Left colon (tissue), 2 donors: ENCODE measurements around the gene PHF21A. TPM values are rescaled to one million over a fixed set of nuclear protein-coding genes. Genes with fewer than 3 reads are reported as not detected.

ENCODE experiments used
- ATAC-seq: fragments of 200-7000 bp; cut with Tn5 transposase; one replicate; pipeline ENCODE4 v1.9.1; 2020; ENCODE audit warnings: mild to moderate bottlenecking, moderate library complexity
- DNase-seq, 2 donors: peaks; one replicate each; pipeline ENCODE4 v3.0.0-alpha.2; 2020
- intact Hi-C, 2 donors: fragments of 100-400 bp; cut with DNase I in 1 of 2; cut with micrococcal nuclease in 1 of 2; formaldehyde crosslinking; loops; one replicate each; pipeline versions ENCODE4 v1.11.2 to v1.14.0; 2022; cut with DNase I, micrococcal nuclease
- total RNA-seq, 2 donors: library from RNA; stranded (reverse); fragmentation: NEBNext Ultra II Directional; extraction: Animal tissue kit (Norgen Biotek cat#: 25700); gene quantifications; one replicate each; pipeline ENCODE4 v1.2.1, GENCODE V29; 2021
- donor health status: DM: no; HTN: no; CAD: no.
- donor health status: DM: yes; HTN: yes; CAD: no.

The PHF21A gene
- total RNA-seq, 2 donors from 2014 or later: 19.9 to 24.5 TPM

DNA sequence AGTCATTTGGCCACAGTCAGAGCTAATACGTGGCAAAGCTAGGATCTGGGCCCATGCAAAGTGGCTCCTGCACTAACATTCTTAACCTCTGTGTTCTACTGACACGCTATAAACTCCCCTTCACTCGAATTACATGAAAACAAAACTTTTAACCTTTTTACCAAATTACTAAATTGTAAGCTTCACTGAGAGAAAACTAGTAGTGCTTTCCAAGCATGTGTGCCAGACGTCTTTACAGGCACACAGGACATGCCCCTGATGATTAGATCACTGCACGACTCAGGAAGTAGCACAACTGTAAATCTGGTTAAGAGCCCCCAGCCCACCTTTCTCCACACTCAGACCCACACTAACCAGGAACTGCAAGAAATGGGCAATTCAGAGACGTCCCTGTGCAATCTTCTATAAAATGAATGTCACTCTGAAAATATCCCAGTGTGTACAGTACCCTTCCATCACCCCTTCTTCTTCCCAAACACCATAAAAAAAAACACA, 16.1 kb downstream of the PHF21A start:
- intact Hi-C loops: no loop called here
- no peak for ATAC-seq
- DNase-seq: no peak

DNA sequence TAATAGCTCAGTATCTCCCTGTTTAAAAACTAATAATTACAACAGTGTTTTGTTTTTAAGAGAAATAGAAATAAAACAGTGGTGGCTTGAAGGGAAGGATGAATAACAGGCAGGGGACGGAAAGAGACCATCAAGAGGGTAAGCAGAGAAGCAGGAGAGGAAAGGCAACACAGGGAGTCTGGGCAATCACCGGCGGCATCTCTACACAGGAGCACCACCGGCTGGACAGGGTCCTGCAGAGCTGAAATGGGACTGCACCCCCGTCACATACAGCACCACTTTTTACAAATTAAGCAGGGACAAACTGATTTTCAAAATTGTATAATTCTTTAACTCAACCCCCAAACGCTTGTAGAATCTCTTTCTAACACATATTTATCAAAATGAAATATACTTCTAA, 18.4 kb downstream of the PHF21A start:
- DNase-seq (no peak), ATAC-seq (no peak)
- intact Hi-C loops: no loop called here

DNA sequence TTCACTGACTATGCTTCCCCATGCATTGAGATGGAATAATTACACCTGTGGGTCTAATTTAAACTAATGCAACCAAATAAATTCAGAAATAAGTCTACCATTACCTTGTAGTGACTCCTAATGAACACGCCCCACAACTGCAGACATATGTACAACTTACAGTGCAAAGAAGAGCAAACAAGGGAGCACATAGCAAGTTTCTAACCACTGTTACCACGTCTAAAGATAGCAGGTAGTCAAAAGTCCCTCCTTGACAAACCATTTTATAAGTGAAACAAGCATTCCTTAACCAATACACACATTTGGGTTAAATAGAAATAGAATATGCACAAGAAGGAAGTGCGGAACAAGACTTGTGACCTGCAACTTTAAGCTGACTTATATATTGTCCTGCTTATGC, 20.6 kb downstream of the PHF21A start:
- DNase-seq: no peak
- intact Hi-C loops: no loop called here
- ATAC-seq: no peak

DNA sequence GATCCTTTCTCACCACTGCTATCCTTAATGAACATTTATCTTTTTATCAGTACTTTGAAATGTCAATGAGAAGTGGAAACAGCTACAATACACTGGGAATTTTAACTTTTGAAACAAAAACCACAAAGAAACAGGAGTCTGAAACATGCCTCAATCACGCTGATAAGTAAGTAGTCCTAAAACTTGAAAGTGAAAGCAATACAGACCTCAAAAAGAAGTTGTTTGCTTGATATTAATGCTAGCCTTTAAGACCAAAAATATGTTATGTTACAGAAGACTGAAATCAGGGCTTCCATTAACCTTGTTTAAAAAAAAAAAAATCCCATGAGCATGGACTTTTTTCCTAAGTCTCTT, 21.3 kb downstream of the PHF21A start:
- intact Hi-C loops: no loop called here
- ATAC-seq (no peak), DNase-seq (no peak)

DNA sequence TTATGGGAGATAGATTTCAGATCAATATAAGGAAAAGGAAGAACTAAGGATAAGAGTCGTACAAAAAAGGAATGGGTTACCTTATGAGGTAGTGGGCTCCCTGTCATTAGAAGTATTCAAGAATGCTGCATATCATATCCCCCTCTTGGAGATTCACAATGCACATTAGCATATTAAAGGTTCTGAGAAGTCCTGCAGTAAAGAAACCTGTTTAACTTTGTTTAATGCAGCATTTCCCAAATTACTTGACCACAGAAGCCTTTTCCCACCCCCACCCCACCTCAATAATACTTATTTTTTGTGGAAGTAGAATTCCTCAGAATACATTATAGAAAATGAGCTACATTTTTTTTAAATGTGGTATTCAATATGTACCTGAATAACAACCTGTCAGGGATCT, 30.9 kb downstream of the PHF21A start:
- intact Hi-C loops: no loop called here
- no peak for ATAC-seq
- DNase-seq: no peak

DNA sequence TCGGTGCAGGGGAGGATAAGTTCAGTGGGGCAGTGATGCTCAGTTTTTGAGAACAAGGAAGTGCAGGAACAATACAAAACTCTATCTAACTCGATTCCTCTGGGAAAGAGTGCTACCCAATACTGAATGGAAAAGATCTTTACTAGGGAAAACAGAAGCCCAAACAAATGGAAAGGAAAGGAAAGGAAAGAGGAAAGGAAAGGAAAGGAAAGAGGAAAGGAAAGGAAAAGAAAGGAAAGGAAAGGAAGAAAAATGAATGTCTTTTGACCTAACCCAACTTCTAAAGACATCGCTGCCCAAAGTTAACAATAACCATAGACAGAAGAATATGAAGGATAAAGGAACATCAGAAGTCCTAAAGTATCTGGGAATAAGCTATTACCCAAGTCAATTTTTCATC, 41.6 kb downstream of the PHF21A start:
- ATAC-seq: no peak
- intact Hi-C loops: no loop called here

DNA sequence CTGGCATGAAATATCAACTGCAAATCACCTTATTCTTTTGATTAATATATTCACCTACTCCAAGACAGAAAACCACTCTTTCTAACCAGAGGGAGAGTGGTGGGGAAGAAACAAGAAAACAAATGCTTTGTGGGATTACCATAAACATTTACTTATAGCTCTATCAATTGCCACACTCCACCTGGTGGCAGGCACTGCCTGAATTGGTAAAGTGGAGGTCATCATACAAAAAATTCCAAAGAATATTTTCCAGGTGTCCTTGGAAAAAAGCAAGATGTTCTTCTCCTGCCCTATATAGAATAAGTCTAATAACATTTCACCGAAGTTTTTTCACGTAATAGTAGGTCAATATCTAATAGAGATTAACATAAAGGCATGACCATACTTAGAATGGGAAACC, 45.3 kb downstream of the PHF21A start:
- intact Hi-C loops: no loop called here

More for the DNA sequence above, 41.6 kb downstream of the PHF21A start:
- no peak for DNase-seq

DNA sequence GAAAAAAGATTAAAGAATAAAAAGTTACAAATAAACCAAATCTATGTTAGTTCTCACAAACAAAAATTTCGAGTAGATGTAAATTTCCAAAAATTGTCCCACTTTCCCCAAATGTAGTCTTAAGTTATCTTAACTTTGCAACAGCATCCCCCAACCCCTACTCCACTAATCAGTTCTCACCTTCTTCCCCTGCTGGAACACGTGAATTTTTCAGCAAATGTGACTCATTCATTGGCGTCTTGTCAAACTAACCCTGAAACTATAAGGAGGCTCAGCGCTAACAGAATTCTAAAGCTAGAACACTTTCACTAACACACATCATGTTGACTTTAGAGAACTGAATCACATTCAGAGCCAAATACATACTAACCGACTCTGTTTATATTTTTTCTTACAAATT, 46.1 kb downstream of the PHF21A start:
- ATAC-seq (no peak), DNase-seq (no peak)
- intact Hi-C loops: no loop called here

More for the DNA sequence above, 45.3 kb downstream of the PHF21A start:
- DNase-seq (no peak), ATAC-seq (no peak)

DNA sequence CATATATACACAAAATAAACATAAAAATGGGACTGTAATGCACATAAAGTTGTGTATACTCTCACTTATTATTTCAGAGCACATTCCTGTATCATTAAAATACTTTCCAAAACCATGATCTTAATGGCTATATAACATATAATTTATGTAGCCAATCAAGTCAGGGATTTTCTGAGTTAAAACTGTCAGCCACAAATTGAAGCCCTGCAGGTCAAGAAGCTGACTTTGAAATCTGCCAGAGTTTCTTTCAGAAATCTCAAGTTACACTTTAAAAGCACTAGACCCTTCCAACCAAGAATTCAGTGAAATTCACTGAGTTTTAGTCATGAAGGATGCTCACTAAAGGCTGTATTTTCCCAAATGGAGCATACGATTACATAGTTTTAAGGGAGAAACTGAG, 47.6 kb downstream of the PHF21A start:
- intact Hi-C loops: no loop called here
- ATAC-seq: no peak
- DNase-seq: no peak

DNA sequence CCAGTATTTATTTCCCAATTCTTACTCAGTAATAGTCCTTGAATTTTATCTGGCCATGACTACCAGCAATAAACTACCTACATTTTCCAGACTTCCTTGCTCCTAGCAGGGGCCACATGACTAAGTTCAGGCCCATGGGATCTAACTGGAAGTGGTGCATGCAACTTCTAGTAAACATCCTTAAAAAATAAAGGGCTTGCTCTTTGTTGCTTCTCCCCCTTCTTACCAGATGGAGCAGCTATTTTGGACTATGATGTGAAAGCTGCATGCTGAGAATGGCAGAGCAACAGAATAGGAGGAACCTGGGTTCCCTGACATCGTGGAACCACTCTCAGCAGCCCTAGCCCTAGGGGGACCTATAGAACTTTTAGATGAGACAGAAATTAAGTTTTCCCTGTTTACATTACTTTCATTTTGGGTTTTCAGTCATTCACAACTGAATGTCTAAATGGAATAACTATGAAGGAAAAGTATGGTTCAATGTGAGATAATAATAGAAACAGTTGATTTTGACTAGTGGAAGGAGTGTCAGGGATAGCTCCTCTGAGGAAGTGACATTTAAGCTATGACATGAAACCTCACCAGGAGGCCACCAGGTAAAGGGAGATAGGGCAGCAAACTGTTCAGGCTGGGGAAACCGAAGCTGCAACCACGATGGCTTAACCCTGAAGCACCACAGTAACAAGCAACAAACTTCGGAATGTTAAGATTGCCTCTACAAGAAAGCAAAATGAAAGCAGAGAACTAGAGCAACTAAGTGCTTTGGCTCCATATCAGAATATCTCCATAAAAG, 48.9 kb downstream of the PHF21A start:
- DNase-seq: no peak

DNA sequence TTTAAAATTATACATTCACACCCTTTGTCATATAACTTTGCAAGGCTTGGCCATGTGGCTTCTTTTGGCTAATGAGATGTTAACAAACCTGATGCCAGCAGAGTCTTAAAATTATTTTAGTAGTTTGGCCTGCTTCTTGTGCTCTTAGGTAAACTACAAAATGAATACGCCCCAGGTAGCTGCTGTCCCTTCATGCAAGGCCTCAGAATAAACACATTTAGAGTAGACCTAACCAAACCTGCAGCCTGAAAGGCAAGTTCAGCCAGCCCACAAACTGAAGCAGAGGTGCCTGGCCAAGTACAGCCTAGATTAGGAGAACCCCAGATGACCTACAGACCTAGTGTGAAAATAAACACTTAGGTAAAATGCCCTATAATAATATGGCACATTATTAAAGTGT, 50.2 kb downstream of the PHF21A start:
- ATAC-seq (no peak), DNase-seq (no peak)
- intact Hi-C loops: no loop called here

More for the DNA sequence above, 48.9 kb downstream of the PHF21A start:
- no peak for ATAC-seq
- intact Hi-C loops: no loop called here

DNA sequence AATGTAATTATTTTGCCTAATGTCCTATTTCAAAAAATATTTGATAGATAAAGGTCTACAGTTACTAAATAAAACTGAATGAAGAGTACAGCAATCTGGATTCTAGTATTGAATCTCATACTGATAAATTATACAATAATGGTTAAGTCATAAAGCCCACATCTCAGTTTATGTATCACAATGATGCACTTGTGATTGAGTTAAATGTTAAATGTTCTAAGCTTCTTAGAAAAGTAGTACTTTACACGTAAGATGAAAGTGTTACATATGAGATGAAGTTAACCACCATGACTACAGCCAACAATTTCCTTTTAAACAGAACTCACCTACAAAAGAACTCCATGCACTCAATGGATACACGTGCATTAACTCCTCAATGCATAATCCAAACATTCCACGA, 51.7 kb downstream of the PHF21A start:
- intact Hi-C loops: no loop called here

DNA sequence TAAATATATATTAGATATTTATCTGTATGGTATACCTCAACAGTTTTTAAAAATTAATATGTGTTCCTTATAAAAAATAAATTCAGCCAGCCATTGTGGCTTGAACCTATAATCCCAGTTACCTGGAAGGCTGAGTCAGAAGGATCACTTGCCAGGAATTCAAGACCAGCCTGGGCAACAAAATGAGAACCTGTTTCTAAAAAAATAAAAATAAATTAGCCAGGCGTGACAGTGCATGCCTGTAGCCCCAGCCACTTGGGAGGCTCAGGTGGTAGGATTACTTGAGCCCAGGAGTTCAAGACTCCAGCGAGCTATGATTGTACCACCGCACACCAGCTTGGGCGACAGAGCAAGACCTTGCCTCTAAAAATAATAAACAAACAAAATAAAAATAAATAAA, 54.9 kb downstream of the PHF21A start:
- no peak for DNase-seq

More for the DNA sequence above, 51.7 kb downstream of the PHF21A start:
- ATAC-seq: no peak
- DNase-seq: no peak

DNA sequence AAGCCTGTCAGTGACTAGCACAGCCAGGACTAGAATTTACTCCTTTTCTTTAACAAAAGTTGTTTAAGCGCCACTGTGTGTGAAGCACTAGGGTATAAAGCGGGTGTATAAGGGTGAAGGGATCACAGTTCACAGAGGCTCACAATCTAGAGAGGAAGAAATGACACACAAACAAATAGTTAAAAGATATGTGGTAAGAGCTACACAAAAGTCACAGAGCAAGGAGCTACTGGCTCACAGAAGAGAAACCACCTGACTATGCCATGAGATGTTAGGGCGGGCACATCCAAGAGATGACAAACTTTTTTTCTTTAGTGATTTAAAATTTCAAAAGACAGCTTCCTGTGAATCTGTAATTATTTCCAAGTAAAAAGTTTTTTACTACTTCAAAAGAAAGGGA, 55.6 kb downstream of the PHF21A start:
- DNase-seq (no peak), ATAC-seq (no peak)
- intact Hi-C loops: no loop called here

More for the DNA sequence above, 54.9 kb downstream of the PHF21A start:
- intact Hi-C loops: no loop called here
- ATAC-seq: no peak

DNA sequence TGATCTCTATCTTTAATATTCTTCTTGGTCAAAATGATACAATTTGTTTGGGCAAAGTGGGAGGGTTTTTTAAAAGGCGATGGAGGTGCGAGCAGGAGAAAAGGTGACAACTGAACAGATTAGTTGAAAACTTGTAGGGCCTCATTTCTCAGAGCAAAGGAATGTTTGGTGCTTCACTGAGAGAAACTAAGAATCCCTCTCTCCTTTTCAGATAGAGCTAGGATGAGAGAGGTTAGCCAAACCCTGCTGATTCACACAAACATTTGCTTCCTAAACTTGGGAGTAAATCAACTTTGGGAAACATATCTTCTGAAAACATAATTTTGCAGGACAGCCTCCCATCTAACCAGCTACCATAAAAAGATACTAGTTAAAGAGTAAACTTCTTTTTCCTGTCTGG, 57.0 kb downstream of the PHF21A start:
- intact Hi-C loops: no loop called here
- ATAC-seq (no peak), DNase-seq (no peak)

DNA sequence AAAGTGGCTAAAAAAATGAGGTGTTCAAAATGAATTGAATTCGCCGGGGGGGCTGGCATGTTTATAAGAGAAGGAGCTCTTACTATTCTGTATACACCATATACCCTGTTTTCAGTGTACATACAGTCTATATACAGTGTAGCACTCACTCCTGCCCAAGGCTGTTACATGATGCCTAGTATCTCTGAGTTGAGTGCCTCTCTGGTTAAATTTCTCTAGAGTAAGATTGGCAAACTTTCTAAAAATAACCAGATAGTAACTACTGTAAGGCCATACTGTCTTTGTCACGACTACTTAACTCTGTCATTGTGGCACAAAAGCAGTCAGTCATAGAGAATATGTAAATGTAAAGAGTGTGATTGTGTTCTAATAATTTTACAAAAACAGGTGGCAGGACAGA, 58.1 kb downstream of the PHF21A start:
- intact Hi-C loops: no loop called here
- no peak for ATAC-seq
- DNase-seq: no peak

DNA sequence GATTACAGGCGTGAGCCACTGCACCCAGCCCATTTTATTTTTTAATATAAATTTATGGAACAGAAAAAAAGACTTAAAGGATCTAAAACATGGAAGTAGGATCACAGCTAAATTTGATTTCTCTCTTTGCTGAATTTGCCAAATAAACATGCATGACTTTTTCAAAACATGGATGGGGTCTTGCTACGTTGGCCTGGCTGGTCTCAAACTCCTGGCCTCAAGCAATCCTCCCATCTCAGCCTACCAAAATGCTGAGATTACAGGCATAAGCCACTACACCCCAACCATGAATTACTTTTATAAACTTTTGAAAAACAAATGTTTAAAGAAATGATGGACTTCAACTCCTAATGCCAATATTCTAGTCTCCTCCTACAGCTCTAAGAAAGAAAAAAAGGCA, 61.2 kb downstream of the PHF21A start:
- no peak for ATAC-seq
- no peak for DNase-seq
- intact Hi-C loops: no loop called here

DNA sequence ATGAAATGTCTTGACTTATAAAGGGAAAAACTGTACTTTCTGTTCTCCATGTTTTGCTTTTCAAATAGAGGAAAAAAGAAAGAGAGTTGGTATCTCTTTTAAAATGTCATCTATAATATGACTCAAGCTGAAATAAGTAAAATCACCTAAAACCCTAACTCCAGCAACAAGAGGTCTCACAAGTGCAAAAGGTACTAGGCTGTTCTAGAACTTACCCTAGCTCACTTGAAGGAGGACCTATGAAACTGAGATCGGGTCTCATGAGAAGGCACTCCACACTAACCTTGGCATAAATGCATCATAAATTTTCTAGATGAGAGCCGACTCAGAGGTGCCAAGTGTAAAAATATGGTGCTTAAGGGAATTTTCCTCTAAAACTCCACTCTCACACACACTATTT, 63.8 kb downstream of the PHF21A start:
- DNase-seq (no peak), ATAC-seq (no peak)
- intact Hi-C loops: no loop called here

DNA sequence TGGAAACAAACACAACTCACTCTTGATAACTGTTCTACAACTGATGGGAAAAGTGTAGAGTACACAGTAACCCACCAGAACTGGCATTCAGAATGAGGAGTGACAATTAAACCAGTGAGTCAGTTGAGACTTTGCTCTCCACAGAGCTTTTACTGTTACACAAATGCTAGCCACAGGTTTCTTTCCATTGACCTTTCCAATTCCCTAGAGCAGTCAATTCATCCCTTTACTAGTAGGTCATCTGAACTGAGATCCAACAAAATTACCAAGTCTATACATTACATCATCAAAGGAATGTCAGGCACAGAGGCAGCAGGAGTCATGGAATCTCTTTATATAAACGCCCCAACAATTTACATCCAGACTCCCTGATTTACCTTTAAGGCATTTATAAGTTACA, 65.9 kb downstream of the PHF21A start:
- intact Hi-C loops: no loop called here
- DNase-seq (no peak), ATAC-seq (peak; percentile 47)

DNA sequence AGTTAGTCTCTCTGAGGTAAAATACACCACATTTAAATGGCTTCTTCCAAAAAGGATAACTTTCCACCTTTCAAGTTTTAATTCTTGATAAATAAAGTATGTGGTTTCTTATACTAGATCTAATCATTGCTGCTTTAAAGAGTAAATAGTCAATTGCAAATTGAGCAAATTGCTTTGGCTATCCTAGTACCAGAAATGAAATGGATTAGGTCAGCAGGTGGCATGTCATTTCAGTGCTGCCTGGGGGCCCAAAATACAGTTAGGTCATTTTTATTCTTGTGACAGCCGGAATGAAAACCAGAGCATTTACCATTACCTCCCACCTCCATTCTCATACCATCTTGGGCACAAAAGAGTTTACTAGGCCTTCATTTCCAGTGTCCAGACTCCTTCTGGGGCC, 70.2 kb downstream of the PHF21A start:
- ATAC-seq (no peak), DNase-seq (no peak)
- intact Hi-C loops: no loop called here

DNA sequence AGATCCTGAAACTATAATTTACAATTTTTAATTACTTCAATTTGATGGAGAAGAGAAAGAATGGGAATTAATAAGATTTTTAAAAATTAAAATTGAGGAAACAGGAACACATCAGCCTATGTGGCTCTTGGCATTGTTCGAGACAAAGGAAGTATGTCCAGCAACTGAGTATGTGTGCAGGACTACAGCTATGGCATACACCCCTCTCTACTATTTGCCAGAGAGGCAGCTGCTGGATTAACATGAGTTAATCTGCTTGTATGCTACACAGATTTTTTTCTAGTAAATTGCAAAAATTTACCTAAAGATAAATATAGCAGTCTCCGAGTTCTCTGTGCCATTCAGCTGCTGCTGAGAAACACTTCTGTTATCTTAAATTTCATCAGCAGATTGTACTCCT, 70.6 kb downstream of the PHF21A start:
- DNase-seq (no peak), ATAC-seq (no peak)
- intact Hi-C loops: no loop called here
